HG03159 (cell line): ENCODE measurements around the gene SH2D6.
"Not testable (repeated sequence)": the region's sequence is repeated elsewhere in the genome, so short reads cannot be mapped to it uniquely, and the experiment has no call there.

Experiments used
- ATAC-seq: cut with Tn5 transposase; IDR thresholded peaks from one replicate; pipeline ENCODE4 v1.9.1; 2021; ENCODE audit warnings: mild to moderate bottlenecking, moderate library complexity; ENCODE audit not compliant: unreplicated experiment

The SH2D6 gene

DNA sequence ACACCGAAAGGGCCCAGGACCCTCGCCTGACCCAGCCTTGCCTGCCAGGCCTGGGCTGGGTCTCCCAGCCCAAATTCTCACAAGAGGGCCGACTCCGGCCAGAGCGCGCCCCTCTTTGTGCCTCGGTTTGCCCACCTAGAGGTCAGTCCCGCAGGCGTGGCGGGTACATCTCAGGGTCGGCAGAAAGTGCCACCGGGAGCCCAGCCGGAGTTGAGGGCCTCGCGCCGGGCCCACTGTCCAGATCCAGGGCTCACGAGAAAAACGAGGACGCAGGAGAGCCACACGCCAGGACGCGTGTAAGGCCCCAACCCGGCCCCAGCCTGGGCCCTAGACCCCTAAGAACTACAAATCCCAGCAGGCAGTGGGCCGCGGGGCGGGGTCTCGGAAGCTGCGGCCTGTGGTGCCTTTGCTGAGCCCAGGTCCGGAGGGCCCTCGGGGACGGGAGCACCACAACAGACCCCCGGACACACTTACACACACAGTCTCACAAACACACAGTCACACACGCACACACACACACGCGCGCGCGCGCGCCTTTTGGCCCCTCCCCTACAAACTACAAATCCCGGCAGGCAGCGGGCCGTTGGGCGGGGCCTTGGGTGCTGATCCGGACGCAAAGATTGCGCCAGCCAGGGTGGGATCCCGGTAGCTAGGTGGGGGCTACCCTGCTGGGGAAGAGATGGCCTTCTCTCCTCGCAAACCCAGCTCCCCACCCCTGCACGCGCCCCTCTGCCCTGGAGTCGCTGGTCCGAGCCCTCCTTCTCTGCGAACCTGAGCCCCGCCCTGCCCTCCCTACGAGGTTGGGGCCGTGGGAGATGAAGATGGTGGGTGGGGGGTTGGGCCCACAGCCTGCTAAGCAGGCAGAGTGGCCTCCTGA lies at the start of gene SH2D6:
Gene SH2D6 (plus strand): TSS at position 583 of the 877 bp plus-strand sequence. CDS start 10,752 bp downstream, outside the sequence.
- ATAC-seq, result peak; percentile 84

GRCh38 chr2:85368921-85369320 lies 49.6 kb upstream of the SH2D6 start:
- no peak for ATAC-seq

GRCh38 chr2:85369500-85369899 lies 49.0 kb upstream of the SH2D6 start:
- no peak for ATAC-seq

- no peak for ATAC-seq
These were observed 47.5 kb upstream of the SH2D6 start for GRCh38 chr2:85371045-85371444.

DNA sequence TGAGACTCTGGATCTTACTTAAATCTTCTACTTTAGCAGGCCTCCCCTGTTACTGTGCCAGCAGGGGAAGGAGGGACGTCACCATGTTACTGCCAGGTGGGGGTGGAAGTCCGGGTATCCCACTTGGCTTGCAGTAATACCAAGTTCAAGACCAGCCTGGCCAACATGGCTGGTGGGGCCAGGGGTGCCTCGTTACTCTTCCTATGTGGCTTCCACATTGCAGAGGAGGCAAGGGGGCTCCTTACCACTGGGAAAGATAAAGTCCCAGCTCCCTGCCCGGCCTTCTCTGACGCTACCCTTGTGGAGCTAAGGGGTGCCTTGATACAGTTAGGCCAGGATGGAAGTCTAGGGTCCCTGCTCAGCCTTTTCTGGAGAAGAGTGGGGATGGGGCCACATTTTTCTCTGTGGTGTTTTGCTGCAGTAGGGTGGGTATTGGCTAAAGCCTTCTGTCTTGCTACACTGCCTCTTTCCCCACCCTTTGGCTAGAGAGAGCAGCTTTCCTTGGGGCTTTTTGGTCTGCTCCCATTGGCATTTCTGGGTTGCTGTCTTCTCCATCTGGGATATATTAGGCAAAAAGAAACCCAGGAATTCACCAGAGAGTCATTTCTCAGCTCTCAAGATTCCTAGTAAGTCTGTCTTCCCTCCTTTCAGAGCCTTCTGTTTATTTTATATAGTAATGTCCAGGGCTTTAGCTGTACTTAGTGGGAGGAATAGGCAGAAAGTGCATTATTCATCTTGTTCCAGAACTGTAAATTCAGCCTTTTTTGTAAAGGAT lies 42.0 kb upstream of the SH2D6 start:
- no peak for ATAC-seq

DNA sequence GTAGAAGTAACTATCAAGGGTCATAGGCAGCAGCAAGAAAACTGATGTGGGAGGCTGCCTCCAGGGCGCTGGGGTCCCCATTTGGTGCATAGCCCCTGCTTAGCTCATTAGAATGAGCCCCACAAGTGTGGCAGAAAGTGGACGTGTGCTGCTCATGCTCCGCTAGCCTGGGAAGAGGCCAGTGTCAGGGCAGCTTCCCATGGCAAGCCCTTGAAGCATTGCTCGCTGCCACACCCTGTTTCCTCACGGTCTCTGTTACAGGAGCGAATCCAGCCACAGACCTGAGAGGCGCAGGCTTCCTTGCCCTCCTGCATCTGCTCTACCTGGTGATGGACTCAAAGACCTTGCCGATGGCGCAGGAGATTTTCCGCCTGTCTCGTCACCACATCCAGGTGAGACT lies 41.4 kb upstream of the SH2D6 start:
- no peak for ATAC-seq

DNA sequence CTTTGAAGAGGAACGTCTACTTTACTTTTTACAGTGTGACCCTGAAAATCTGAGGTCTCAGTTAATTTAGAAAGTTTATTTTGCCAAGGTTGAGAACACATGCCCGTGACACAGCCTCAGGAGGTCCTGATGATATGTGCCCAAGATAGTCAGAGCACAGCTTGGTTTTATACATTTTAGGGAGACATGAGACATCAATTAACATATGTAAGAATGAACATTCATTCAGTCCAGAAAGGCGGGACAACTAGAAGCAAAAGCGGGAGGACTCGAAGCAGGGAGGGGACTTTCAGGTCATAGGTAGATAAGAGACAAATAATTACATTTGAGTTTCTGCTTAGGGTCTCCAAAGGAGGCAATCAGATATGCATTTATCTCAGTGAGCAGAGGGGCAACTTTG lies 40.3 kb upstream of the SH2D6 start:
- ATAC-seq, result no peak

DNA sequence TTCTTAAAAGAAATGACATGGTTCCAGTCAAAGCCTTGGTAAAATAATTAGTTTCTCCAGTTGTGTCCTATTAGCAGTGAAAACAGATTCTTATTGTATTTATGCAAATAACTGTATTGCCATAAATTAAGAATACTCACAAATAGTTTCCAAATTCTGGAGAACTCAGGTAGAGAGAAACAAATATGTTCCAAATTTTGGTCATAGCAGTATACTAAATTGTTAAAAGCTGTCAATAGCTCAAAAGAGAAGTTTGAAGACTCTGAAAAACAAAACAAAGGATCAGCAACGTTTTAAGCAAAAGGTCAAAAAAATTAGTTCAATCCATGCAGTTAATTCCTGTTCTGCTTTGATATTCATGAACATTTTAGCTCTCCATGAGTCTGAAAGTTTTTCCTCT lies 38.5 kb upstream of the SH2D6 start:
- no peak for ATAC-seq

- not testable (repeated sequence) for ATAC-seq
These were observed 35.4 kb upstream of the SH2D6 start for GRCh38 chr2:85383151-85383550.

DNA sequence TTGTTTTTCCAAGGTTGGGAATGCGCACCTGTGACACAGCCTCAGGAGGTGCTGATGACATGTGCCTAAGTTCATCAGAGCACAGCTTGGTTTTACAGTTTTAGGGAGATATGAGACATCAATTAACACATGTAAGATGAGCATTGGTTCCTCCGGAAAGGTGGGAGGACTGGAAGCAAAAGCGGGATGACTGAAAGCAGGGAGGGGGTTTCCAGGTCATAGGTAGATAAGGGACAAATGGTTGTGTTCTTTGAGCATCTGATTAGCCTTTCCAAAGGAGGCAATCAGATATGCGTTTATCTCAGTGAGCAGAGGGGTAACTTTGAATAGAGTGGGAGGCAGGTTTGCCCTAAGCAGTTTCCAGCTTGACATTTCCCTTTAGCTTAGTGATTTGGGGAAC lies 34.7 kb upstream of the SH2D6 start:
- ATAC-seq, result no peak

GRCh38 chr2:85385746-85386145 lies 32.8 kb upstream of the SH2D6 start:
- no peak for ATAC-seq

- ATAC-seq, result no peak
These were observed 30.8 kb upstream of the SH2D6 start for GRCh38 chr2:85387754-85388153.

DNA sequence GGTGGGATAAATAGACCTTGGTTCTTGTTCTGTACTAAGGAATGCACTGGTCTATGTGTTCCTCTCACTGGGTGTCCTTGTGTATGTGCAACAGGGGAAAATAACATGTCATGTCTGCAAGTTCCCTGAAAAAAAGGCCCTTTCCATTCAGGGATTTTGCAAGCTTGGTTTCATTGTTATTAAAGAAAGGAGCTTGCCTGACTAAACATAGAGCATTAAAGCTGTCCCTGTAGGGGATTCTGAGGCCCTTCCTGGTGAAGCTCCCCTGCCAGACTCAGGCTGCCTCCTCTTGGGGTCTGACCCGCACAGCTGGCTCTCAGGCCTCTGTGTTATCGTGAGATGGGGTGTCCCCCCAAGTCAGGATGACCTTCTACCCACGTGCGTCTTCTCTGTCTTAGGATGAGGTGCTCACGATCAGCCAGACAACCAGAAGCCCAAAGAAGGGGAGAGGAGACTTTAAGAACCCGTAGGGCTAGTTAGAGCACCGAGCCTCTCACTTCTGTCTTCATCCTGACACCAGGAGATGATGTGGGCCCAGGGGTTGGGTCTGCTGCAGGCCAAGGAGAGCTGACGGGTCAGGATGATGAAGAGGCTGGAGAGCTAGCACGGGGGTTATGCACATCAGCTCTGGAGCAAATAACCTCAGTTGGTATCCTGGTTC lies 29.5 kb upstream of the SH2D6 start:
- no peak for ATAC-seq

DNA sequence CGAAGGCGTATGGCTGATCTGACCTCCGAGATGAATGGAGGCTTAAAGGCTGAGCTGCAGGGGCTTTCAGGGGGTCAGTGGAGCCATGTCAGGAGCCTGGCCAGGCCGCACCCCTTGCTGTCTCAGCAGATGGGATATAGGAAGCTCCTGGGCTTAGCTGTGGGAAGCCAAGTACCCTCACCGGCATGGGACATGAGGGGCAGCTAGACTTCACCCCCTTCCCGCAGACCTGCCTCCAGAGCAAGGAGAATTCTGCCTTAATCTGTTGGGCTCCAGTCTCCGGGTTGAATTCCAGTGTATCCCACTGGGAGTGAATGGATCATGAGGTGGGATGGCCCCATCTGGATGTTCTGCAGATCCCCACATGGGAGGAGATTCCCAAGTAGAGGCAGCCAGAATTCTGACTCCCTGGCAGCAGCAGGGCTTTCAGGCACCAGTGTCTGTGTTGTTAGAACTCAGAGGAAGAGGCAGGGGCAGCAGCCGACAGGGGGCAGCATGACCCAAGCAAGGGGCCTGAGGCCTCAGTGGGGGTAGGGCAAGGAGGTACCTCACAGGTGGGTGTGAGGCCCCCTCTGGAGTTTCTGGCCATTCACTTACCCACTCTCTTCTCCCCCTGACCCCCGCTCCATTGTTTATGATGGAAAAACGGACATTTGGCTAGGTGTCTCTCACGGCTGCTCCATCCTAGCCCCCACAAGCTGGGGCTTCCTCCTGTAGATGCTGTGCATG lies 27.4 kb upstream of the SH2D6 start:
- no peak for ATAC-seq

- ATAC-seq, result no peak
These were observed 24.7 kb upstream of the SH2D6 start for GRCh38 chr2:85393836-85394235.

DNA sequence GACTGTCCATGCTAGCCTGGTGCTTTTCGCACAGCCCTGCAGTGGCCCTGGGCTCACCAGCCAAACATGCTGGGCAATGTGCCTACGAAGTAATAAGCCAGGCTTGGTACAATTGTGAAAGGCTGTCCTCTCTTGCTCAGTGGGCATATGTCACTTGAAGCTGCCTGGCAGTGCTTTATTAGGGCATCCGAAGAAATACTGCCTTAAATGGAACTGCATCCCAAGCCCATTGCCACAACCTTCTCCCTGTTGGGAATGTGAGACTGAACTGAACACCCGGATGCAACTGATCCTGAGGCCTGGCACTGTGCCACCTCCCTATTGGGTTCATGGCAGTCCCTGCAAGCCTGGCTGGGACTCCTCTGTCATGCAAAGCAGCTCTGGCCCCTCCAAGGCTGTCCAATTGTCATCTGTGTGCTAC lies 24.2 kb upstream of the SH2D6 start:
- no peak for ATAC-seq

DNA sequence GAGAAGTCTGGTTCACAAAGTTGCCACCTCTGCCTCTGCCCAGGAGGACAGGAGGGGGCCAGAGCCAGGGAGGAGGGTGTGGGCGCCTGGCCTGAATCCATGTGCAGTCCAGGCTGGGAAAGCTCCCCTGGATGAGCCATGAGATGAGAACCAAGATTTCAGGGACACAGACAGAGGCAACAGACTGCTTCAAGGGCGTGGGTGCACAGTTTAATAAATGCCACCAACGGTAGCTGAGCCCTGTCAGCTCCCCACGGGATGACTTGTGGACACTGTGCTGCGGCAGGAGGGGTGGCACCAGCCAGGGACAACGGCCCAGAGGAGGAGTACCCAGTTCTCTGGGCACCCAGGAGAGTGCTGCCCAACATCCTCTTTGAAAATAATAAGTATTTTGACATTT lies 23.5 kb upstream of the SH2D6 start:
- no peak for ATAC-seq

DNA sequence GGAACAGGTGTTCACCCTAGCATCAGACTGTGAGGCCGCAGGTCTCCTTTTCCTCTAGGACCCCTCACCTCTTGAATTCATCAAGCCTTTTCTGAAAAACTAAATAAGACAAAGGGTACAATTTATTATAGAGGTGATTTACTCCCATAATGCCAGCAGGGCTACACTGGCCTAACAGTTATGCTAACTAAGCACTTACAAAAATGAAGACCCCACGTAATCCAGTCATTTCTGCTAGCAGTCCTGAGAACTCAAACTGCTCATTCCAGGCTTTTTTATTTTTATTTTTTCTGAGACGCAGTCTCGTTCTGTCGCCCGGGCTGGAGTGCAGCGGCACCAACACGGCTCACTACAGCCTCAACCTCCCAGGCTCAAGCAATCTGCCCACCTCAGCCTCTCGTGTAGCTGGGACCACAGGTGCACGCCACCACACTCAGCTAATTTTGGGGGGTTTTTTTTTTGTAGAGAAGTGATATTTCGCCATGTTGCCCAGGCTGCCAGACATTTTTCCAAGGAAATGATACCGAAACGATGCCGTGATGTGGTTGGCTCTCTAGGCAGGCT lies 22.5 kb upstream of the SH2D6 start:
- ATAC-seq, result no peak

- ATAC-seq, result no peak
These were observed 21.7 kb upstream of the SH2D6 start for GRCh38 chr2:85396531-85397470.
